NB4 (cell line): ENCODE measurements around the gene DPT.

Experiments used
- MYC ChIP-seq: IDR thresholded peaks from 2 replicates; pipeline ENCODE4 v1.6.1; 2011; ENCODE audit warnings: low read depth, low read length
- POLR2A ChIP-seq: IDR thresholded peaks from 2 replicates; pipeline ENCODE4 v1.6.1; 2011; ENCODE audit warnings: mild to moderate bottlenecking; ENCODE audit not compliant: insufficient read length; ENCODE audit errors: extremely low read depth
- TF ChIP-seq, protein P1 (sequence below): IDR thresholded peaks from 2 replicates; pipeline ENCODE4 v1.6.1; 2011; ENCODE audit warnings: low read depth, low read length

DNA sequence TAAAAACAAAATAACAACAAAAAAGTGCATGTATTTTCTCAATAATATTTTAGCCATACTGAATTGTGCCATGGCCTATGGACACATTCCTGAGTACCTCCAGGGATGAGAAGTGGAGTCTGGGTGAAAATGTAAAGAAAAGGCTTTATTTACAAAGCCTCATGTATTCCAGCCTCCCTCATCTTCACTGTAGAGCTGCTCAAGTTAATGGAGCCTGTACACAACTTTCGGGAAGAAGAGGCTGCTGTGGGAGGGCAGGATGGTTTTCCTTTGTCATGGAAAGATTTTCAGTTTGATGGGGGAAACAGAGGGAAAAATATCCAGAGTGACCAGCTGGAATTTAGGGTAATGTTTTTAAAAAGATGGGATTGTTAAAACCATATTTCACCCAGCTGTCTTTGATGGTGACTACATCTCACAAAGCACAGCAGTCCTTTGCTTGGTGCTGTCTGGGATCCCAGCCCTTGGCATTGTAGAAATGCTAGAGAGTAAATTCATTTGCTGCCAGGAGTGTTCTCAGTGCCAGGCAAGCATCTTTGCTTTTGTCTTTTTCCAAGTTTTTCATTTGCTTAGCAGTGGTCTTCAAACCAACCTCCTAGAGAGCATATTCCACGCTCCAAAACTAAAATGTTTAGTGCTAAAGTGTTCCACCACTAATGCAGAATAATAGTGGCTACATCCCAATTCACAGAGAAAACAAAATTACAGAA is 54.9 kb downstream of the DPT start:
- TF ChIP-seq MYC = no peak
- TF ChIP-seq POLR2A = no peak
- TF ChIP-seq, protein P1, sequence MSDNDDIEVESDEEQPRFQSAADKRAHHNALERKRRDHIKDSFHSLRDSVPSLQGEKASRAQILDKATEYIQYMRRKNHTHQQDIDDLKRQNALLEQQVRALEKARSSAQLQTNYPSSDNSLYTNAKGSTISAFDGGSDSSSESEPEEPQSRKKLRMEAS = no peak
